HEK293 (cell line): ENCODE results near the gene VTN.

ENCODE experiments used
- ELK4 ChIP-seq: IDR thresholded peaks from 2 replicates; pipeline ENCODE4 v1.6.1; 2011; ENCODE audit warnings: mild to moderate bottlenecking, low read depth, low read length, borderline replicate concordance
- GLIS1 ChIP-seq: fragments of 450-650 bp; formaldehyde crosslinking; IDR thresholded peaks from 2 replicates; pipeline ENCODE4 v1.5.1; 2016; ENCODE audit warnings: missing biosample characterization, missing genetic modification characterization
- KLF10 ChIP-seq: fragments of 450-650 bp; IDR thresholded peaks from 2 replicates; pipeline ENCODE4 v1.5.1; 2018; ENCODE audit warnings: missing biosample characterization, mild to moderate bottlenecking, missing genetic modification characterization
- KLF16 ChIP-seq: fragments of 450-650 bp; formaldehyde crosslinking; IDR thresholded peaks from 2 replicates; pipeline ENCODE4 v1.5.1; 2017; ENCODE audit warnings: missing biosample characterization, missing genetic modification characterization
- MYNN ChIP-seq: fragments of 450-650 bp; formaldehyde crosslinking; IDR thresholded peaks from 2 replicates; pipeline ENCODE4 v1.5.1; 2016; ENCODE audit warnings: missing biosample characterization, missing genetic modification characterization, borderline replicate concordance
- MZF1 ChIP-seq: fragments of 450-650 bp; formaldehyde crosslinking; IDR thresholded peaks from 2 replicates; pipeline ENCODE4 v1.5.1; 2017; ENCODE audit warnings: missing biosample characterization, missing genetic modification characterization, borderline replicate concordance
- SP7 ChIP-seq: fragments of 450-650 bp; formaldehyde crosslinking; IDR thresholded peaks from 2 replicates; pipeline ENCODE4 v1.5.1; 2016; ENCODE audit warnings: missing biosample characterization, missing genetic modification characterization
- TSHZ1 ChIP-seq: fragments of 450-650 bp; formaldehyde crosslinking; IDR thresholded peaks from 2 replicates; pipeline ENCODE4 v1.5.1; 2016; ENCODE audit warnings: missing biosample characterization, missing genetic modification characterization, borderline replicate concordance
- ZNF112 ChIP-seq: fragments of 450-650 bp; formaldehyde crosslinking; IDR thresholded peaks from 2 replicates; pipeline ENCODE4 v1.5.0; 2017; ENCODE audit warnings: missing biosample characterization, missing genetic modification characterization
- ZNF114 ChIP-seq: fragments of 450-650 bp; formaldehyde crosslinking; IDR thresholded peaks from 2 replicates; pipeline ENCODE4 v1.5.0; 2017; ENCODE audit warnings: missing biosample characterization, missing genetic modification characterization
- ZNF132 ChIP-seq: fragments of 450-650 bp; formaldehyde crosslinking; IDR thresholded peaks from 2 replicates; pipeline ENCODE4 v1.5.1; 2017; ENCODE audit warnings: missing biosample characterization, missing genetic modification characterization, borderline replicate concordance
- ZNF138 ChIP-seq: fragments of 450-650 bp; formaldehyde crosslinking; IDR thresholded peaks from 2 replicates; pipeline ENCODE4 v1.5.1; 2016; ENCODE audit warnings: missing biosample characterization, missing genetic modification characterization, borderline replicate concordance
- ZNF140 ChIP-seq: fragments of 450-650 bp; formaldehyde crosslinking; IDR thresholded peaks from 2 replicates; pipeline ENCODE4 v1.5.1; 2016; ENCODE audit warnings: missing biosample characterization, missing genetic modification characterization
- ZNF26 ChIP-seq: fragments of 450-650 bp; formaldehyde crosslinking; IDR thresholded peaks from 2 replicates; pipeline ENCODE4 v1.5.1; 2016; ENCODE audit warnings: missing biosample characterization, missing genetic modification characterization
- ZNF280D ChIP-seq: fragments of 450-650 bp; formaldehyde crosslinking; IDR thresholded peaks from 2 replicates; pipeline ENCODE4 v1.5.1; 2016; ENCODE audit warnings: missing biosample characterization, missing genetic modification characterization
- ZNF302 ChIP-seq: fragments of 450-650 bp; formaldehyde crosslinking; IDR thresholded peaks from 2 replicates; pipeline ENCODE4 v1.5.1; 2016; ENCODE audit warnings: missing biosample characterization, missing genetic modification characterization, low read depth
- ZNF341 ChIP-seq: fragments of 450-650 bp; formaldehyde crosslinking; IDR thresholded peaks from 2 replicates; pipeline ENCODE4; 2016; ENCODE audit warnings: low read depth, missing biosample characterization, missing genetic modification characterization
- ZNF423 ChIP-seq: fragments of 450-650 bp; formaldehyde crosslinking; IDR thresholded peaks from 2 replicates; pipeline ENCODE4 v1.5.1; 2016; ENCODE audit warnings: missing biosample characterization, missing genetic modification characterization
- ZNF510 ChIP-seq: fragments of 450-650 bp; formaldehyde crosslinking; IDR thresholded peaks from 2 replicates; pipeline ENCODE4 v1.5.1; 2018; ENCODE audit warnings: mild to moderate bottlenecking, missing genetic modification characterization, missing biosample characterization; ENCODE audit not compliant: insufficient replicate concordance
- ZNF548 ChIP-seq: fragments of 450-650 bp; formaldehyde crosslinking; IDR thresholded peaks from 2 replicates; pipeline ENCODE4 v1.5.1; 2016; ENCODE audit warnings: missing biosample characterization, missing genetic modification characterization
- ZNF580 ChIP-seq: fragments of 450-650 bp; formaldehyde crosslinking; IDR thresholded peaks from 2 replicates; pipeline ENCODE4 v1.5.1; 2016; ENCODE audit warnings: missing biosample characterization, missing genetic modification characterization
- ZNF600 ChIP-seq: fragments of 450-650 bp; formaldehyde crosslinking; IDR thresholded peaks from 2 replicates; pipeline ENCODE4 v1.5.1; 2016; ENCODE audit warnings: missing biosample characterization, missing genetic modification characterization
- ZNF626 ChIP-seq: fragments of 450-650 bp; sonication (Bioruptor Pico); formaldehyde crosslinking; IDR thresholded peaks from 2 replicates; pipeline ENCODE4 v1.5.1; 2018; ENCODE audit warnings: missing biosample characterization, missing genetic modification characterization, inconsistent platforms
- ZNF639 ChIP-seq: fragments of 450-650 bp; formaldehyde crosslinking; IDR thresholded peaks from 2 replicates; pipeline ENCODE4 v1.5.1; 2016; ENCODE audit warnings: missing biosample characterization, missing genetic modification characterization
- ZNF660 ChIP-seq: fragments of 450-650 bp; IDR thresholded peaks from 2 replicates; pipeline ENCODE4 v1.5.1; 2018; ENCODE audit warnings: missing biosample characterization, mild to moderate bottlenecking, missing genetic modification characterization
- ZNF664 ChIP-seq: fragments of 450-650 bp; formaldehyde crosslinking; IDR thresholded peaks from 2 replicates; pipeline ENCODE4 v1.5.1; 2016; ENCODE audit warnings: missing biosample characterization, missing genetic modification characterization
- ZNF701 ChIP-seq: fragments of 450-650 bp; formaldehyde crosslinking; IDR thresholded peaks from 2 replicates; pipeline ENCODE4 v1.5.1; 2016; ENCODE audit warnings: missing biosample characterization, missing genetic modification characterization
- ZNF76 ChIP-seq: fragments of 450-650 bp; formaldehyde crosslinking; IDR thresholded peaks from 2 replicates; pipeline ENCODE4; 2016; ENCODE audit warnings: low read depth, missing biosample characterization, missing genetic modification characterization, borderline replicate concordance

Gene VTN

GRCh38 chr17:28318759-28319597 lies 51.1 kb downstream of the VTN start, which contains the start of gene TMEM97 (continued):
- no peak for TF ChIP-seq TSHZ1
- peak; percentile 91 for TF ChIP-seq KLF10 (tag by site-specific recombination)
- 0 out of 2 replicates have a peak, but pooled peaks have one; percentile 38 for TF ChIP-seq ZNF580 (tag by site-specific recombination)
- TF ChIP-seq ZNF626 = no peak
- TF ChIP-seq ZNF639 (tag by site-specific recombination) = peak; percentile 50; the same call in 1 of the 2 replicates
- no peak for TF ChIP-seq ZNF548
- TF ChIP-seq ZNF341 (tag by site-specific recombination) = no peak; the same call in 1 of the 2 replicates
- peak; percentile 43; the same call in 1 of the 2 replicates for TF ChIP-seq KLF16 (tag by site-specific recombination)
- peak; percentile 21; the same call in 1 of the 2 replicates for TF ChIP-seq ZNF660
- peak; percentile 84 for TF ChIP-seq ZNF600 (tag by site-specific recombination)
- peak; percentile 71 for TF ChIP-seq GLIS1 (tag by site-specific recombination)
- no peak for TF ChIP-seq ZNF423 (tag by site-specific recombination)
- TF ChIP-seq MYNN (tag by site-specific recombination) = 0 out of 2 replicates have a peak, but pooled peaks have one; percentile 17
- no peak for TF ChIP-seq ELK4
- TF ChIP-seq ZNF302 (tag by site-specific recombination) = no peak
- TF ChIP-seq SP7 = peak; percentile 83
- TF ChIP-seq ZNF701 (tag by site-specific recombination) = no peak
- no peak for TF ChIP-seq ZNF26 (tag by site-specific recombination)
- no peak for TF ChIP-seq ZNF112 (tag by site-specific recombination)
- TF ChIP-seq MZF1 (tag by site-specific recombination) = no peak
- peak; percentile 72; the same call in 1 of the 2 replicates for TF ChIP-seq ZNF76 (tag by site-specific recombination)
- no peak for TF ChIP-seq ZNF664 (tag by site-specific recombination)
- TF ChIP-seq ZNF138 (tag by site-specific recombination) = no peak
- no peak for TF ChIP-seq ZNF510 (tag by site-specific recombination)
- TF ChIP-seq ZNF140 (tag by site-specific recombination) = no peak
- no peak for TF ChIP-seq ZNF114 (tag by site-specific recombination)
- no peak for TF ChIP-seq ZNF280D (tag by site-specific recombination)
- TF ChIP-seq ZNF132 (tag by site-specific recombination) = no peak
